C4-2B (cell line): ENCODE data around the gene SPOCK1.

ENCODE experiments used
- CTCF ChIP-seq: fragments of 450-650 bp; conservative IDR thresholded peaks from 2 replicates; pipeline ENCODE4 v1.5.1; 2017; ENCODE audit warnings: mild to moderate bottlenecking
- ZFX ChIP-seq: fragments of 450-650 bp; IDR thresholded peaks from 2 replicates; pipeline ENCODE4 v1.6.1; 2017

GRCh38 chr5:137294604-137295003 is 204.5 kb downstream of the SPOCK1 start:
- TF ChIP-seq CTCF (no peak), ZFX (no peak)
